Measurements from ENCODE around the gene DYNLT2.

Gene DYNLT2, protein sequence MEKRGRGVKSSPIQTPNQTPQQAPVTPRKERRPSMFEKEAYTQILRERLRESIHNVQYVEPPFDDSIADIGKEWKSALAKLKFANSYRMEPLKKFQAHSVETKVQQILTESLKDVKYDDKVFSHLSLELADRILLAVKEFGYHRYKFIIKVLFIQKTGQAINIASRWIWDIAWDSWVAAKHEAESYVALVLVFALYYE

DNA sequence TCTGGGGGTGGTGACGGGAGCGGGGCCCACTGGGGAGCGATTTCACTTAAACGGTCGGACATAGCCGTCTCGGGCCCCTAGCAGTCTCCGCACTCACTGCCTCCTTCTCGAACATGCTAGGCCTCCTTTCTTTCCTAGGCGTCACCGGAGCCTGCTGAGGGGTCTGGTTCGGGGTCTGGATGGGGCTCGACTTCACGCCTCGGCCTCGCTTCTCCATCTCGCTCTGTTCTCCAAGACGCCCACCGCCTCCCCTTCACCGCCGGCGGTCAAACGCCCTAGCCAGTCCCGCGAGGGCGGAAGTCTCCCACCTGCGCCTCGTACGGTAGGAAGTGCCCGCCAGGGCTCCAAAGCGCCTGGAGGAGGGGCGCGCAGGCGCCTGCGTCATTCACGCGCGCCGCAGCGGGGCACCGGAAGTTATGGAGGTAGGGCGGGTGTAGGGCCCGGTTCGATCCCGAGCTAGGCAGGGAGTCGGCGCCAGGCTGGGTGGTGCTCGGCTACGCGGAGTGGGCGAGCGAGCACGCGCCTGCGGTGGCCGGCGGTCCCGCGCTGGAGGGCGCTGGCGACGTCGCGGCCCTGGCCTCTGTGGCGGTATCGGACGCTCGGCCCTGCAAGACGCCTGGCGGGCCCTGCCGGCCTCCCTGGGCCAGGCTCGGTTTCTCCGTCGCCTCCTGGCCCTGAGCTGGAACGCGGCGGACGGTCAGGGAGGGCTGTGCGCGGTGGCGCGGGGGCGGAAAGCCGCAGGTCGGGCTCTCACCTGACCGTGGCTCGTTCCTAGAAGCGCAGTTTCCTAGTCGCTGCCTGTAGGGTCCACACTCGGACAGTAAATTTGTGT is at the start of gene DYNLT2, which contains the start of gene ERMARD:
TSS of gene DYNLT2 (minus strand) at position 331 of the 832 bp plus-strand sequence. CDS start at position 217, 114 bp downstream.
TSS of gene ERMARD (plus strand) at position 381 of the 832 bp plus-strand sequence. CDS start at position 417, 36 bp downstream.
- H3K27ac ChIP-seq = peak within 1 kb of the TSS; percentile 83
- no peaks in the 10 kb centered on the region for H3K27me3 ChIP-seq
- TF ChIP-seq, protein P1, sequence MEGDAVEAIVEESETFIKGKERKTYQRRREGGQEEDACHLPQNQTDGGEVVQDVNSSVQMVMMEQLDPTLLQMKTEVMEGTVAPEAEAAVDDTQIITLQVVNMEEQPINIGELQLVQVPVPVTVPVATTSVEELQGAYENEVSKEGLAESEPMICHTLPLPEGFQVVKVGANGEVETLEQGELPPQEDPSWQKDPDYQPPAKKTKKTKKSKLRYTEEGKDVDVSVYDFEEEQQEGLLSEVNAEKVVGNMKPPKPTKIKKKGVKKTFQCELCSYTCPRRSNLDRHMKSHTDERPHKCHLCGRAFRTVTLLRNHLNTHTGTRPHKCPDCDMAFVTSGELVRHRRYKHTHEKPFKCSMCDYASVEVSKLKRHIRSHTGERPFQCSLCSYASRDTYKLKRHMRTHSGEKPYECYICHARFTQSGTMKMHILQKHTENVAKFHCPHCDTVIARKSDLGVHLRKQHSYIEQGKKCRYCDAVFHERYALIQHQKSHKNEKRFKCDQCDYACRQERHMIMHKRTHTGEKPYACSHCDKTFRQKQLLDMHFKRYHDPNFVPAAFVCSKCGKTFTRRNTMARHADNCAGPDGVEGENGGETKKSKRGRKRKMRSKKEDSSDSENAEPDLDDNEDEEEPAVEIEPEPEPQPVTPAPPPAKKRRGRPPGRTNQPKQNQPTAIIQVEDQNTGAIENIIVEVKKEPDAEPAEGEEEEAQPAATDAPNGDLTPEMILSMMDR (IDR thresholded peaks at IDR 0.05) = peak; percentile 50

DNA sequence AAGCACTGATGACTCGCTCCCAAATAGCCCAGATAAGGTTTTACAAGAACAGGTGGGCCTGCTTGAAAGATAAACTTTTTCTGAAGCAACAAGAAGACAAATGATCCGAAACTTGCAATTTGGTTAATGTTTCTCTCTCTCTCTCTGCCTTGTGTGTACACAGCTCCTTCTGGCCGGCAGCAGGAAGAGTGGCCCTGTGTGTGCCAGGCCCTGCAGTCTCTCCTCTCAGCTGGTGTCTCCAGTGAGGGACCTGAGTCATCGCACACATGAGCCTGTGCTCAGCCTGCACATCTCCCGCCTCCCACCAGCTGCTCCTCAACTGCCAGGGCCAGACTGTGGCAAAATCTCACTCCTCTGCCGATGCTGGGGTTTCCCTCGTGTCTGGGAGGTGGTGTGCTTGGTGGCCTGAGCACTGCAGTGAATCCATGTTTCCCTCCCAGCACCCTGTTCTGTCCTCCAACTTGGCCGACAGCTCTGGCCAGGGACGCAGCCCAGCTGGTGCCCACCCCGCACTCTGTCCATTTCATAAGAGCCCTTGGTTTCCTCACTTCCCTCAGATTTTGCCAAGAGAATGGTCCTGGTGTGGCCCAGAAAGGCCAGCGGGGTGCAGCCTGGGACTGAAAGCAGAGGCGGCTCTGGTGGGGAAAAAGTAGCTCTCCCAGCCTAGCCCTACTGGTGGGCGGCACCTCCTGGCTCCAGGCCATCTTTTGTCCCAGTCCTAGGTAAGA is 49.5 kb upstream of the DYNLT2 start:
- TF ChIP-seq, protein P1 (IDR thresholded peaks at IDR 0.05) = no peak
- peaks cover 12 to 18% of the 10 kb centered on the region in 2 experiments for H3K4me1 ChIP-seq (ENCODE audit: control insufficient read depth in 1 of 2, insufficient read depth in 1 of 2, low read depth in 1 of 2, low read length in 1 of 2)
- H3K36me3 ChIP-seq = no peaks in the 10 kb centered on the region
- no peak overlapping the region for H3K27ac ChIP-seq
- no peaks in the 10 kb centered on the region for H3K9me3 ChIP-seq
- peaks cover 27% of the 10 kb centered on the region for H3K27me3 ChIP-seq
- H3K4me3 ChIP-seq (ENCODE audit: low read depth in 1 of 2, low read length in 1 of 2) = no peak overlapping the region

More for the DNA sequence above, at the start of gene DYNLT2, which contains the start of gene ERMARD:
- Histone ChIP-seq H3K4me1 (ENCODE audit: control insufficient read depth in 1 of 2, insufficient read depth in 1 of 2, low read depth in 1 of 2, low read length in 1 of 2) (peaks cover 13 to 15% of the 10 kb centered on the region in 2 experiments), H3K4me3 (ENCODE audit: low read depth in 1 of 2, low read length in 1 of 2) (peak within 1 kb of the TSS; percentile 81 to 84), H3K9me3 (no peaks in the 10 kb centered on the region), H3K36me3 (no peaks in the 10 kb centered on the region)

DNA sequence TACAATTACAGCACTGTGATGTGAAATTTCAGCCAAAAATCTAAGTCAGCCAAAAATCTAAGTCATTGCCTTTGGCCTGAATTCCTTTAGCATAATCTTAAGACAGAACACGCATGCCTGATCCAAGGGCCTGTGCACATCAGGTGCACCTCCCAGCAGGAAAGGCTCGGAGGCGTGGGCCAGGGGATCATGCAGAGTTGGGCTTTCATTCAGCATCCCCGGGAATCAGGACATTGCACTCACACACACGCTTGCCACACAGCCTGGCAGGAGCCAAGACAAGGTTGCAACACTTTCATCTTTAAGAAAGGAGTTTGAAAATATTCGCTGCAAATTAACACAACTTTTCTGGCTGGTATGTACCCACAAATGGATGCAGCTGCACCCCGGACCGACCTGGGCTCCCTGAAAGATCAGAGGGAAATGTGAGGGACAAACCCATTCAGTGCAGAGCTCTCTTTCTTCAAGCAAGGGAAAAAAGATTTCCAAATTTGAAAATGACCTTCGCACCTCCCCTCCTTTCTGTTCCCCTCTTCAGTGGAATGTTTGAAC is 48.8 kb upstream of the DYNLT2 start:
- no peaks in the 10 kb centered on the region for H3K36me3 ChIP-seq
- no peaks in the 10 kb centered on the region for H3K9me3 ChIP-seq
- peaks cover 18 to 25% of the 10 kb centered on the region in 2 experiments for H3K4me1 ChIP-seq (ENCODE audit: control insufficient read depth in 1 of 2, insufficient read depth in 1 of 2, low read depth in 1 of 2, low read length in 1 of 2)
- no peak overlapping the region for H3K4me3 ChIP-seq (ENCODE audit: low read depth in 1 of 2, low read length in 1 of 2)
- H3K27me3 ChIP-seq = peaks cover 20% of the 10 kb centered on the region
- H3K27ac ChIP-seq = no peak overlapping the region
- TF ChIP-seq, protein P1 (IDR thresholded peaks at IDR 0.05) = no peak

DNA sequence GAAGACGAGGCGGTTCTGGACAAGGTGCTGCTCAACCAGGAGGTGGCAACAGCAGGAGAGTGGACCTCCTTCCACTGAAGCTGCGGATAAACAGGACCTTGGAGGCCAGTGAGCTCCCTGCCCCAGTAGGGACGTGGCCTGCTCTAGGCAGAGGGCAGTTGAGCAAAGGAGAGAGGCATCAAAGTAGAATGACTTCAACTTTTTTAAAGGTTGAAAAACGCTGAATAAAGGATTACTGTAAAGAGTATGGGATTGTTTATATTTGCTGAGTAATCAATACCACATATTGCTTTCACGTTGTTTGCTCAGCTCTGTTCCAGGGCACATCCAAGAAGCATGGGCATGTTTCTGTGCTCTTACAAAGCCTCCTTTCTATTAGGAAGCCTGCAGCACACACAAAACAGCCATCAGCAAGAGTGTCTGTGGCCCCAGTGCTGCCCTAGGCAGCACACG is 48.1 kb upstream of the DYNLT2 start:
- Histone ChIP-seq H3K4me3 (ENCODE audit: low read depth in 1 of 2, low read length in 1 of 2) (no peak overlapping the region), H3K36me3 (no peaks in the 10 kb centered on the region), H3K4me1 (ENCODE audit: control insufficient read depth in 1 of 2, insufficient read depth in 1 of 2, low read depth in 1 of 2, low read length in 1 of 2) (peaks cover 25 to 32% of the 10 kb centered on the region in 2 experiments), H3K27ac (no peak overlapping the region), H3K27me3 (peaks cover 18% of the 10 kb centered on the region), H3K9me3 (no peaks in the 10 kb centered on the region)
- TF ChIP-seq, protein P1 (IDR thresholded peaks at IDR 0.05) = no peak

Measured in neutrophil (primary cell).